Thyroid gland (tissue), 4 donors: ENCODE data around the gene MCAT.

Experiments used
- CTCF ChIP-seq, 6 experiments: fragments of 200-600 bp in 3 of 6; fragments of 450-650 bp in 3 of 6; sonication (generic) in 3 of 6; IDR thresholded peaks; one replicate each; pipeline ENCODE4 v1.5.1; 2016 to 2019; ENCODE audit warnings: antibody characterized with exemption in 6 of 6, mild to moderate bottlenecking in 2 of 6, inconsistent platforms in 1 of 6, moderate library complexity in 1 of 6
- POLR2A ChIP-seq, 2 donors: fragments of 450-650 bp; IDR thresholded peaks; one replicate each; pipeline ENCODE4 v1.6.1; 2017; ENCODE audit warnings: antibody characterized with exemption in 2 of 2, mild to moderate bottlenecking in 2 of 2, moderate library complexity in 1 of 2

DNA sequence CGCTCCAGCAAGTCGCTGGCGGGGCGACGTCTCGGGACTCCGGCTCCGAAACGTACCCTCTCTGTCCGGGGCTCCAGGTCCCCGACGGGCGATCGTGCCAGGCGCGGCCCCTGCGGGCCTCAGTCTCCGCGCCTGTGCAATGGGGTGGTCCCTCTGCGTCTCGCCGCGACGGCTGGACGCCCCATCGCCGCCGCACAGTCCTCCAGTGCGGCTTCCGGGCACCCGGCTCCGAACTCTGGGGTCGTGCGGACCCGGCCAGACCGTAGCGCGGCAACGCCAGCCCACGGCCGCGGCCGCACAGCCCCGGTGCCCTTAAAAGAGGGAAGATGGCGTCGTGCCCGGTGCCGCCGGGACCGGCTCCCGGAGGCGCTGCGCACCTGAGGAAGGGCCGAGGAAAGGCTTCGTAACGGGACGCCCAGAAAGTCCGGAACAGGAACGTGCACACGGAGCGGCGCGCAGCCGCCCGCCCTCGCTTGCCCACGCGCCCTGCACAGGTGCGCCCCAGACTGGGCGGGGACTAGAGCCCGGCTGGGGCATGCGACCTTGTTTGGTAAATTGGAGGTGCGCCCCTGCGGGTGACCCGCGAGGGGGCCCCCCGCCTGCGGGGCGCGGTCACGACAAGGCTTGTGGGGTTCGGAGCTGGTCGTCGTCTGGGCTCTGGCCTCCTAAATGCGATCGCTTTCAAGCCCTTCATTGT is 32.1 kb downstream of the MCAT start:
- peak in 1 of 2 donors; percentile 2 for TF ChIP-seq POLR2A (IDR thresholded peaks at IDR 0.05)
- no peak for TF ChIP-seq CTCF (IDR thresholded peaks at IDR 0.05)
